Frontal cortex (tissue), 1 donor: ENCODE measurements around the gene CEACAM3. TPM values are rescaled to one million over a fixed set of nuclear protein-coding genes. Genes with fewer than 3 reads are reported as not detected.

Experiments
- total RNA-seq: library from RNA; depleted of rRNA; stranded (reverse); fragments of >200 nt; gene quantifications from one replicate; pipeline ENCODE4 v1.2.3, GENCODE V29; 2014

Gene CEACAM3
- total RNA-seq, 1 donor from 2014 or later: not detected

Other genes with a start within 250 kb of the CEACAM3 start
- gene CEACAM21, start 220.4 kb upstream of the CEACAM3 start, total RNA-seq: 1.2 TPM
- gene CEACAM4, start 169.5 kb upstream of the CEACAM3 start, total RNA-seq: not detected
- not detected for gene CEACAM7, start 108.3 kb upstream of the CEACAM3 start, total RNA-seq
- gene CEACAM5, start 88.0 kb upstream of the CEACAM3 start, total RNA-seq: not detected
- gene CEACAM6, start 41.1 kb upstream of the CEACAM3 start, total RNA-seq: not detected
- gene LYPD4, start 48.1 kb downstream of the CEACAM3 start, total RNA-seq: not detected
- gene DMRTC2, start 48.5 kb downstream of the CEACAM3 start, total RNA-seq: not detected
- gene RPS19, start 63.7 kb downstream of the CEACAM3 start, total RNA-seq: 395 TPM
- gene CD79A, start 80.7 kb downstream of the CEACAM3 start, total RNA-seq: not detected
- gene ARHGEF1, start 86.6 kb downstream of the CEACAM3 start, total RNA-seq: 10.2 TPM
- not detected for gene ERFL, start 131.9 kb downstream of the CEACAM3 start, total RNA-seq
- gene RABAC1, start 162.7 kb downstream of the CEACAM3 start, total RNA-seq: 90.9 TPM
- 149 TPM for gene ATP1A3, start 197.6 kb downstream of the CEACAM3 start, total RNA-seq